ENCODE results near the gene COG3.

Gene COG3

GRCh38 chr13:45546410-45546765 lies 81.6 kb downstream of the COG3 start:
- H3K9ac ChIP-seq (ENCODE audit: low read length), result no peak overlapping the region
- H2AFZ ChIP-seq (ENCODE audit: low read length), result no peak overlapping the region
- no peaks in the 10 kb centered on the region for H3F3A ChIP-seq (ENCODE audit: insufficient read depth, low read length)
- H3K9me3 ChIP-seq (ENCODE audit: low read length), result no peaks in the 10 kb centered on the region
- no peaks in the 10 kb centered on the region for H4K20me1 ChIP-seq (ENCODE audit: insufficient read depth, low read length)
- no peaks in the 10 kb centered on the region for H3K9me2 ChIP-seq (ENCODE audit: low read depth, low read length)
- H3K4me3 ChIP-seq (ENCODE audit: low read depth, low read length, poor library complexity, severe bottlenecking), result no peak overlapping the region
- H3K27me3 ChIP-seq (ENCODE audit: insufficient read depth, low read length), result no peaks in the 10 kb centered on the region
- no peak overlapping the region for H3K27ac ChIP-seq (ENCODE audit: low read depth, low read length, poor library complexity, severe bottlenecking)
- no peak overlapping the region for H3K4me2 ChIP-seq (ENCODE audit: low read length)
- no peaks in the 10 kb centered on the region for H3K36me3 ChIP-seq (ENCODE audit: insufficient read depth, low read length)
- H3K4me1 ChIP-seq (ENCODE audit: insufficient read depth, low read length, severe bottlenecking), result no peaks in the 10 kb centered on the region
- no peak for TF ChIP-seq CTCF (IDR thresholded peaks at IDR 0.05; ENCODE audit: low read length)
- TF ChIP-seq EZH2 (IDR thresholded peaks at IDR 0.05; ENCODE audit: borderline replicate concordance, low read length), result no peak
- H3K79me2 ChIP-seq (ENCODE audit: insufficient read depth, low read length), result no peaks in the 10 kb centered on the region

GRCh38 chr13:45548281-45548680 lies 83.5 kb downstream of the COG3 start:
- H3F3A ChIP-seq (ENCODE audit: insufficient read depth, low read length), result no peaks in the 10 kb centered on the region
- H2AFZ ChIP-seq (ENCODE audit: low read length), result no peak overlapping the region
- H3K27me3 ChIP-seq (ENCODE audit: insufficient read depth, low read length), result no peaks in the 10 kb centered on the region
- no peaks in the 10 kb centered on the region for H3K4me1 ChIP-seq (ENCODE audit: insufficient read depth, low read length, severe bottlenecking)
- no peaks in the 10 kb centered on the region for H3K79me2 ChIP-seq (ENCODE audit: insufficient read depth, low read length)
- no peak overlapping the region for H3K9ac ChIP-seq (ENCODE audit: low read length)
- H3K4me2 ChIP-seq (ENCODE audit: low read length), result no peak overlapping the region
- no peaks in the 10 kb centered on the region for H3K9me3 ChIP-seq (ENCODE audit: low read length)
- no peaks in the 10 kb centered on the region for H3K36me3 ChIP-seq (ENCODE audit: insufficient read depth, low read length)
- H3K27ac ChIP-seq (ENCODE audit: low read depth, low read length, poor library complexity, severe bottlenecking), result no peak overlapping the region
- H4K20me1 ChIP-seq (ENCODE audit: insufficient read depth, low read length), result no peaks in the 10 kb centered on the region
- H3K9me2 ChIP-seq (ENCODE audit: low read depth, low read length), result no peaks in the 10 kb centered on the region
- no peak for TF ChIP-seq CTCF (IDR thresholded peaks at IDR 0.05; ENCODE audit: low read length)
- no peak for TF ChIP-seq EZH2 (IDR thresholded peaks at IDR 0.05; ENCODE audit: borderline replicate concordance, low read length)
- H3K4me3 ChIP-seq (ENCODE audit: low read depth, low read length, poor library complexity, severe bottlenecking), result no peak overlapping the region

GRCh38 chr13:45554604-45555109 lies 89.9 kb downstream of the COG3 start:
- Histone ChIP-seq H3K4me3 (ENCODE audit: low read depth, low read length, poor library complexity, severe bottlenecking) (no peak overlapping the region), H3K4me2 (ENCODE audit: low read length) (no peak overlapping the region), H3K27me3 (ENCODE audit: insufficient read depth, low read length) (no peaks in the 10 kb centered on the region; the same call in 1 of the 2 replicates), H3K9ac (ENCODE audit: low read length) (no peak overlapping the region), H3K9me2 (ENCODE audit: low read depth, low read length) (no peaks in the 10 kb centered on the region), H3F3A (ENCODE audit: insufficient read depth, low read length) (no peaks in the 10 kb centered on the region), H3K79me2 (ENCODE audit: insufficient read depth, low read length) (no peaks in the 10 kb centered on the region), H4K20me1 (ENCODE audit: insufficient read depth, low read length) (no peaks in the 10 kb centered on the region), H3K36me3 (ENCODE audit: insufficient read depth, low read length) (no peaks in the 10 kb centered on the region), H3K27ac (ENCODE audit: low read depth, low read length, poor library complexity, severe bottlenecking) (no peak overlapping the region), H3K9me3 (ENCODE audit: low read length) (no peaks in the 10 kb centered on the region), H2AFZ (ENCODE audit: low read length) (no peak overlapping the region), H3K4me1 (ENCODE audit: insufficient read depth, low read length, severe bottlenecking) (no peaks in the 10 kb centered on the region)
- TF ChIP-seq CTCF (IDR thresholded peaks at IDR 0.05; ENCODE audit: low read length), result no peak
- TF ChIP-seq EZH2 (IDR thresholded peaks at IDR 0.05; ENCODE audit: borderline replicate concordance, low read length), result no peak

Data from OCI-LY1 (cell line).